ENCODE results near the gene NEBL.

NEBL gene

DNA sequence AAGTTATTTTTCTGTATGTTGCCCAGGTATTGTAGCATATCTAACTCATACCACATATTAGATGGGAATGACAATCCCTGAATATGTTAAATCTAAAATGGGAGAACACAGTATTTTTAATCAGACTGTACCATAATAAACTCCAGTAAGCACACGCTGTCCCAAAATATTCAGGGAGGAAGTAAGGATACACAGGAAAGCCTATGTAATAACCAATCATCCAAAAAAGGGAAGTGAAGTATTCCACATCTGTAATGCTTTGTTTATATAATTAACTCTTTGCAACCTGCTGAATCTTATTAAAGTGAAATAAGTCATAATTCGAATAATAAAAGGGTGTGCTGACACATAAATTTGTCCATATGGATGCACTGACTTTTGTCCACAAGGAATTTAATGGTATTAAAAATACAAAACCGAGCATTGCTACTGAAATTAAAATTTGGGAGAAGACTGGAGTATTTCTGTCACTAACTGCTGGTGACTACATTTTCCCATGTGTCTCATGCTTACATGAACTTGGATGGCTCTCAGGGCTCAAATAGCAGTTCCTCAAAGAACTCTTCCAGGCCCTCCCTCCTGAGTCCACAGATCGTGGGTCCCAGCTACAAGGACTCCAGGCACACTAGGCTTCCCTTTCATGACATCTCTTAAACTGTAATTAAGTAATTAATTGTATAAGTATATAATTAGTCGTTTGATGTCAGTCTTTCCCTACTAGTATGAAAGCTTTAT is 120.6 kb downstream of the NEBL start:
- no peak for DNase-seq (ENCODE audit: low read depth)

GRCh38 chr10:20771051-20771450 is 126.1 kb downstream of the NEBL start:
- DNase-seq (ENCODE audit: low read depth), result no peak

DNA sequence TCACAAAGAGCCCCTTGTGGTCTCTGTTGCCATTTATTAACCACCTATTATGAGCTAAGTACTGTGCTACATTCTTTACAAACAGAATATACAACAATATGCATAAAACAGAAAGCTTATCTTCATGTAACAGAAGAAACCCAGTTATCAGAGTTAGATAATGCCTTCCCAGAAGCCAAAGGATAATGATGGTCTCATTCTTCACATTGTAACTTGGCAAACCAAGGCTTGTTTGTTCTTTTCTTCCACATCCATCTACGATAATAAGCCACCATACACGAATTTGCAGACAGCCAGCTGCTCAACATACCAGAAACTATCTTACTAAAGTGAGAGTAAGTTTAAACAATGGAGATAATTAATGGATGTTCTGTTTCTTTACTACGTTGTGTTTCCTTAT is 127.6 kb downstream of the NEBL start:
- no peak for DNase-seq (ENCODE audit: low read depth)

GRCh38 chr10:20768843-20769242 is 128.3 kb downstream of the NEBL start:
- DNase-seq (ENCODE audit: low read depth), result no peak

DNA sequence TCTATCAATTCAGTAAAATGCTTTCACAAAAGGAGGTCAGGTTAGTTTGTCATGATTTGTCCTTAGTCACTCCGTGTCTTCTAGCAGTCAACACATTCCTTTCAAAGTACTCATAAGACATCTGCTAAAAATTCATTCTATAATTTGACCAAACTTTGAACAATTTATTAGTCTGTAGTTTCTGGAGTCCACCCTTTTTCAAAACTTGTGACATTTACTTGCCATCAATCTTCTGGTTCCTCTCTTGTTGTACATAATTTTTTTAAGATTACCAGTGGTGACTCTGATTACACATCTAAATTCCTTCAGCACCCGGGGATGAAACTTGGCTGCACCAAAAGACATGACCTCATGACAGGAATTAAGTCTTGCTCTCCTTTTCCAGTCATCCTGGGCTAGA is 130.1 kb downstream of the NEBL start:
- DNase-seq (ENCODE audit: low read depth), result no peak

DNA sequence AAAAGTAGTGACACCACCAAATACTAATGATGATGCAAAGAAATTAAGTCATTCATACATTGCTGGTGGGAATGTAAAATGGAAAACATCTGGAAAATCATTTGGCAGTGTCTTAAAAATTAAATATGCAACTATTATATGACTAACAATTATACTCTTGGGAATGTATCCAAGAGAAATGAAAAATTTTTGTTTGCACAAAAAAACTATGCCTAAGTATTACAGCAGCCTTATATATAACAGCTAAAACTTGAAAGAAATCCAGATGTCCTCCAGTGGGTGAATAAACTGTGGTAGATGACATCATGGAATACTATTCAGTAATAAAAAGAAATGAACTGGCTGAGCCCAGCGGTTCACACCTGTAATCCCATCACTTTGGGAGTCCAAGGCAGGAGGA is 132.0 kb downstream of the NEBL start:
- no peak for DNase-seq (ENCODE audit: low read depth)

DNA sequence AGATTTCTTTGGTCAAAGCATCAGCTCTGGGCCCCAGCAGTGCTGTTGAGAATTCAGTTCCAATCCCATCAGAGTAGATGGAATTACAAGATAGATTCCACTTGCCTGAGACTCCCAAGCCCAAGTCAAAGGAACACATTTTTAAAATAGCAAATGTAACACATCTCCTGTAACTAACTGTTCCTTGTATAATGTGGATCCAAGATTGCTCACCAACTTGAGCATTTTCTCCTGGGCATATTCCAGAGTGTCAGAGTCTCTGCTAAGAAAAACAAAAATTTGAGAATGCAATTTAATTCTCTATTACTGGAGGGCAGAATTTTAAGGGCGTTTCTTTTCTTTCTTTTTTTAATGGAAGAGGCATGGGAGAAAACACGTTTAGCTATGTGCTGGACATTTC is 136.7 kb downstream of the NEBL start:
- DNase-seq (ENCODE audit: low read depth), result no peak

DNA sequence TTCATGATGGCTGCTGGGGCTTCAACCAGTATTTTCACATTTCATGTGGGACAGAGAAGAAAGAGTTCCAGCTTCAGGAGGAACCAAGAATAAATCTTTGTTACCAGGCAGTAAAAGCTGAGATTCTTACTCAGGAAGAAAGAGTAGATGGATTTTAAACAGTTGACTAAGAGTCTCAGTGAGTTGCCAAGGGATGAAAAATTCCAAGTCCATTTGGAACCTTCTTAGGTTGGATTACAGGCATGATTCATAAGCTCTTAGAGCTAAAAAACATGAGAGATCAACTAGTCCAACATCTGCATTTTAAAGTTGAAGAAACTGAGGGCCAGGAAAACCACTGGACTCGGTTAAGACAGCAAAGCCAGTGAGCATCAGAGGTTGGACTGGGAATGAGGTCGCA is 148.6 kb downstream of the NEBL start:
- no peak for DNase-seq (ENCODE audit: low read depth)

GRCh38 chr10:20747782-20748181 is 149.3 kb downstream of the NEBL start:
- DNase-seq (ENCODE audit: low read depth), result no peak

DNA sequence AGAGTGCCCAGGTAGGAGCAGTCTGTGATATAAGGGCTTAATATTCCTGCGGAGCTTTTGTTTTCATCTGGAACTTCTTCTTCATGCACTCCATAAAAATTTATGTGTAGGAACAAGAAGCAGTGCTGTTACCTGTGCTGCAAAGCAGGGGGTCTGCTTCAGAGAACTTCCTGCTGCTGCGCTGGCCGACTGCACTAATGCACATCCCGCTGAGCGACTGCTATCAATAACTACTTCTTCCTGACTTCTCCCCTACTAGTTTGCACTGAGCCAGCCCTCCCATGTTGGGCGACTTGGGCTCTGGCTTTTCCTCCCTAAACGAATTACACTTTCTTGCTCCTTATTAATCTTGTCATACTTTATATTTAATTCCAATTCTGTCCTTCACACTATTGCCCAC is 150.3 kb downstream of the NEBL start:
- no peak for DNase-seq (ENCODE audit: low read depth)

DNA sequence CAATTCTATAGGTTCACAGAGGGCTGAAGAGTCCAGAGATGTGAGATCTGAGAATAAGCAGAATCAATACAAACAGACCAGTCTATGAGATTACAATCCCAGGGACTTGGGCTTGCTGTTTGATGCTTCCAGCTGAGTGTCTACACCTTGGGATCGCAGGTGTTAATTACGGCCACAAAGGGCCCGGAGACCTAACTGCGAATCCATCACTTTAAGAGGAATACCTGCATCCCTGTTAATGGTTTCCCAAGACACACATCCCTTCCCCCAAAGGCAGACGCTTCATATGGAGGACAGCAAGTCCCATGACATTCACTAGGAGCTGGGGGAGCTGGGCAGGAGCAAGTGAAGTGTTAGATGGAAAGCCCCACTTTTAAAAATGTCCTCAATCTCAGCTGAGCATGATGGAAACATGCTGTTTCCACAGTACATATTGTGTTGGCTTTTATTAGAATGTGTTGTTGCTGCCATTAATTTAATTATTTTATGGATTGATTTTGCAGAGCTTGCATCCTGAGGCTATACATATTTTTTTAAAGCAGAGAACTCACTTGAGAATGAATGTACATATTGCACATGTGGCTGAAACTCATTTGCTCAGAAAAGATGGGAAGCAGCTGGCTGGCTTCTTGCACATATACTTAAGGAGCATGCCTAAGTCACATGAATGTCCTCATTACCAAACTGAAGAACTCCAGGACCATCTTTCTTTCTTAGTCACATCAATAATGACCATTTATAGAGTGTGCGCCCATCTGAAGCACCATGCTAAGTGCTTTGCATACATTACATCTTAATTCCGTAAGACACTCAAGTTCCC is 151.3 kb downstream of the NEBL start:
- DNase-seq (ENCODE audit: low read depth), result no peak

GRCh38 chr10:20744821-20745220 is 152.3 kb downstream of the NEBL start:
- DNase-seq (ENCODE audit: low read depth), result no peak

DNA sequence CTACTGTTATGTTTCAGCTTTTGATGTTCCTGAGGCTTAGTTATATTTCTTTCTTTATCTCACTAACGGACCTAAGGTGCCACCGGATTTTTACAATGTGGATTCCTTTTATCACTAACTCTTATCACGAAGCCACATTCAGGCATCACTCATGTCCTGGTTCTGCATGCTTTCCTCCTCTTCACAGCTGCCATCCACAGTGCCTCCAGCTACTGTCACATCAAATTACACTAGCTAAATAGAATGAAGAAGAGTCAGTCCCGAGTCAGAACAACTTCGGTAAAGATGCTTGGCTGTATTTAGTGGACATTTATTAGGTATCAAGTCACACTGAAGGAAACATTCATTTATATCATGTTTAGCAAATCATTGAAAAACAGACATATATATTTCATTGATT is 153.2 kb downstream of the NEBL start:
- DNase-seq (ENCODE audit: low read depth), result no peak

DNA sequence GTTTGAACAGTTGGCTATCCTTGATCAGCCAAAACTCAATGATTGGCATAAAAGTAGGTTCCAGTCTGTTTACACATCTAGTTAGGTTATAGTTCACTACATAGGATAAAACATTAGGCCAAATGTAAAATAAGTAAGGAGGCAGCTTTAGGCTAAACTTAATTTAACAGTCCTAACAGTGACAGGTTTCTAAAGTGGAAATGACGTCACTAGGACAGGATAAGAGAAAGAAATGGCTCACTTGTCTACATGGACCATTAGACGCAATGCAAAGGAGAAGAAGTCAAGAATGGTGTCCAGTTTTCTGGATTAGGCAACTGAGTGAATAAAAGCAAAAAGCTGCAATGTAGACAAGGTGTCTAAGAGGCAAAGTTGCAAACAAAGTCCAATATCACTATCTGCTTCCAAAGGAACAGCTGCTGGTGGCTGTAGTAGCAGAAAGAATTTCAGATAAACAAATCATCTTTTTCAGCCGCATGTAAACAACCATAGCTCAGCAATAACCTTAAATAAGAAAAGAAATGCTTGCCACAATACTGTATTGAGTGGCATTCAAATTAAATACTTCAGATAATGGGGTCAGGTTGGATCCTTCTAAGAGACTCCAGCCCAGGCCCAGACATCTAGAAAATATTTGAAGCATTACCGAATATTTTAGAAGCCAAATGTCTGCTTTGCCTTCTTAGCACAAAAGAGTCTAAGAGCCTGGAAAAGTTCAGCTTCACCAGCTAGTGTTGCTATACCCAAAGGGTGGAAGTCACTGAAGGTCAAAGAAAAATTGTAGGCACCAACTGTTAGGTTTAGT is 154.2 kb downstream of the NEBL start:
- DNase-seq (ENCODE audit: low read depth), result no peak

- no peak for DNase-seq (ENCODE audit: low read depth)
These were observed 157.0 kb downstream of the NEBL start for GRCh38 chr10:20740120-20740519.

DNA sequence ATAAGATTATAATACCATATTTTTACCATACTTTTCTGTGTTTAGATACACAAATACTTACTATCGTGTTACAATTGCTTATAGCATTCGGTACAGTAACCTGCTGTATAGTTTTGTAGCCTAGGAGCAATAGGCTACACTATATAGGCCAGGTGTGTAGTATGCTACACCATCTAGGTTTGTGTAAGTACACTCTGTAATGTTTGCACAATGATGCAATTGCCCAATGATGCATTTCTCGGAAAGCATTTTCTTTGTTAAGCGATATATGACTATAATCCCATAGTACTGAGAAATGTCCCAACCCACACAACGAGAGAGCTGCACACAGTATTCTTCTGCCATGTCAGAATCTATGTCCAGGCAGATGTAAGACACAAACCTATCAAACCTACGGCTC is 160.0 kb downstream of the NEBL start:
- no peak for DNase-seq (ENCODE audit: low read depth)
